K562 (cell line): ENCODE results near the gene PDE4D. TPM values are rescaled to one million over a fixed set of nuclear protein-coding genes. Genes with fewer than 3 reads are reported as not detected.

ENCODE experiments used
- ATAC-seq: fragments of 200-7000 bp; cut with Tn5 transposase; 3 replicates; pipeline ENCODE4 v1.9.1; 2020; ENCODE audit warnings: moderate library complexity
- BruUV-seq: library from RNA; stranded (reverse); fragments of 400-500 nt; replicated peaks from 2 replicates; lab custom pipeline; 2021; lab: Mats Ljungman, UMichigan
- CTCF ChIA-PET: fragments of 300-600 bp; formaldehyde crosslinking; extraction: SDS; loops from one replicate; lab custom pipeline; 2021; ENCODE audit warnings: low intra/inter-chr PET ratio; lab: Yijun Ruan, JAX
- POLR2A ChIA-PET: fragments of 300-600, 350-650 bp; sonication (Branson Sonifier 250); formaldehyde crosslinking; extraction: SDS; loops from one replicate; lab custom pipeline; 2021; ENCODE audit warnings: antibody characterized with exemption, inconsistent platforms; lab: Yijun Ruan, JAX
- DNase-seq, 4 experiments: peaks; one replicate each; pipeline versions ENCODE4 v3.0.0 to v3.0.0-alpha.2; 2011 to 2018; ENCODE audit warnings: low spot score in 3 of 4, mixed read lengths in 3 of 4; ENCODE audit errors: extremely low read depth in 1 of 4
- FAIRE-seq: peaks from 2 replicates; lab custom pipeline; 2011; peaks lifted over from hg19 to GRCh38; lab: Jason Lieb, UNC
- H2AFZ ChIP-seq: 2 replicates; pipeline ENCODE4 v1.6.0; 2011; ENCODE audit warnings: low read depth, low read length, control low read depth, inconsistent platforms
- H3K27ac ChIP-seq: fragments of 200-600 bp; 3 replicates; pipeline ENCODE4 v1.8.0; 2011; ENCODE audit warnings: low read depth, mild to moderate bottlenecking, control low read depth, inconsistent platforms, low read length, moderate library complexity, mixed read lengths; ENCODE audit errors: extremely low read depth
- H3K27me3 ChIP-seq, 2 experiments: fragments of 300-600 bp in 1 of 2; 2 replicates in 1 of 2; 3 replicates in 1 of 2; pipeline versions ENCODE4 v1.6.0 to v1.8.0; 2011; ENCODE audit warnings: inconsistent platforms in 2 of 2, low read length in 2 of 2, mild to moderate bottlenecking in 1 of 2, mixed read lengths in 1 of 2, moderate library complexity in 1 of 2; ENCODE audit not compliant: control insufficient read depth in 2 of 2, insufficient read depth in 2 of 2
- H3K36me3 ChIP-seq: fragments of 300-600 bp; 3 replicates; pipeline ENCODE4 v1.8.0; 2011; ENCODE audit warnings: mild to moderate bottlenecking, low read length, inconsistent platforms; ENCODE audit not compliant: control insufficient read depth, insufficient read depth
- H3K4me1 ChIP-seq, 2 experiments: fragments of 200-600 bp in 1 of 2; replicated peaks in 1 of 2; 2 replicates in 1 of 2; 3 replicates in 1 of 2; pipeline versions ENCODE4 v1.5.1 to v1.8.0; 2011; ENCODE audit warnings: inconsistent platforms in 2 of 2, low read length in 2 of 2, mild to moderate bottlenecking in 1 of 2, mixed read lengths in 1 of 2, moderate library complexity in 1 of 2; ENCODE audit not compliant: control insufficient read depth in 2 of 2, insufficient read depth in 2 of 2
- H3K4me2 ChIP-seq: 2 replicates; pipeline ENCODE4 v1.6.1; 2011; ENCODE audit warnings: low read length, control low read depth, inconsistent platforms, mixed read lengths; ENCODE audit not compliant: insufficient read depth
- H3K4me3 ChIP-seq: fragments of 200-600 bp; sonication (generic), shearing (Covaris generic); 2 replicates; pipeline ENCODE4 v1.5.1; 2016; ENCODE audit warnings: control low read depth, inconsistent platforms
- H3K79me2 ChIP-seq: fragments of 200-600 bp; 3 replicates; pipeline ENCODE4 v1.8.0; 2011; ENCODE audit warnings: low read length, inconsistent platforms; ENCODE audit not compliant: control insufficient read depth, insufficient read depth
- H3K9ac ChIP-seq, 2 experiments: 2 replicates each; pipeline versions ENCODE4 v1.6.0 to v1.6.1; 2011; ENCODE audit warnings: low read depth in 2 of 2, low read length in 2 of 2, control low read depth in 1 of 2, inconsistent platforms in 1 of 2, mild to moderate bottlenecking in 1 of 2, mixed read lengths in 1 of 2; ENCODE audit not compliant: insufficient read depth in 1 of 2
- H3K9me1 ChIP-seq: one replicate; pipeline ENCODE4 v1.6.0; 2011; ENCODE audit warnings: inconsistent platforms, mild to moderate bottlenecking, low read length, moderate library complexity; ENCODE audit not compliant: control insufficient read depth, insufficient read depth
- H3K9me3 ChIP-seq: replicated peaks from 2 replicates; pipeline ENCODE4 v1.5.1; 2011; ENCODE audit warnings: low read depth, low read length, inconsistent platforms; ENCODE audit not compliant: control insufficient read depth, insufficient read depth
- H4K20me1 ChIP-seq: replicated peaks from 2 replicates; pipeline ENCODE4 v1.6.1; 2011; ENCODE audit warnings: low read length, inconsistent platforms, mixed read lengths; ENCODE audit not compliant: control insufficient read depth, insufficient read depth
- EHMT2 ChIP-seq: fragments of 450-650 bp; IDR thresholded peaks from 2 replicates; pipeline ENCODE4 v1.6.1; 2018; ENCODE audit warnings: antibody characterized with exemption
- GABPB2 ChIP-seq: fragments of 250-450 bp; sonication (Bioruptor Pico); conservative IDR thresholded peaks from 2 replicates; pipeline ENCODE4 v1.5.1; 2021; ENCODE audit warnings: mild to moderate bottlenecking
- HLTF ChIP-seq: fragments of 450-650 bp; IDR thresholded peaks from 2 replicates; pipeline ENCODE4 v1.6.1; 2016
- ILF3 ChIP-seq: fragments of 450-650 bp; IDR thresholded peaks from 2 replicates; pipeline ENCODE4 v1.6.1; 2018; ENCODE audit warnings: antibody characterized with exemption, mild to moderate bottlenecking, moderate library complexity, borderline replicate concordance
- NFE2L1 ChIP-seq: fragments of 450-650 bp; IDR thresholded peaks from 2 replicates; pipeline ENCODE4 v1.6.1; 2016; ENCODE audit warnings: missing genetic modification characterization, low read depth, mild to moderate bottlenecking, missing compliant biosample characterization, moderate library complexity, borderline replicate concordance
- TCF3 ChIP-seq: sonication (generic); formaldehyde crosslinking; IDR thresholded peaks from 2 replicates; pipeline ENCODE4 v1.4.0; 2020; ENCODE audit warnings: mild to moderate bottlenecking, missing genetic modification reagents
- ZNF239 ChIP-seq: fragments of 250-450 bp; sonication (Bioruptor Pico); IDR thresholded peaks from 2 replicates; pipeline ENCODE4 v1.4.0; 2020; ENCODE audit warnings: mild to moderate bottlenecking
- ZNF561 ChIP-seq: fragments of 450-650 bp; formaldehyde crosslinking; conservative IDR thresholded peaks from 2 replicates; pipeline ENCODE4 v1.4.0; 2020; ENCODE audit warnings: mild to moderate bottlenecking, moderate library complexity
- ZNF584 ChIP-seq: fragments of 200-800 bp; sonication (Bioruptor generic); IDR thresholded peaks from 2 replicates; pipeline ENCODE4 v1.6.1; 2016; ENCODE audit warnings: low read depth, mild to moderate bottlenecking, missing genetic modification characterization, missing compliant biosample characterization
- WGBS: fragments of 100-300 bp; shearing (Covaris generic); methylation state at CpG from one replicate; pipeline ENCODE4 v1.1.6; 2016; ENCODE audit warnings: low coverage, mixed read lengths; ENCODE audit not compliant: insufficient coverage; ENCODE audit errors: missing lambda C conversion rate; 5-methylcytosine and 5-hydroxymethylcytosine counted together
- in situ Hi-C: fragments of 300-500 bp; cut with MboI; formaldehyde crosslinking; loops from 4 replicates; pipeline ENCODE4 v1.15.0; 2018; ENCODE audit warnings: inconsistent platforms, mixed read lengths
- intact Hi-C: fragments of 100-400 bp; cut with micrococcal nuclease; formaldehyde crosslinking; loops from 2 replicates; pipeline ENCODE4 v1.14.2; 2022
- polyA plus RNA-seq, 8 experiments: library from polyadenylated mRNA; depleted of rRNA in 4 of 8; stranded (reverse) in 5 of 8; unstranded in 3 of 8; fragments of >200 nt; fragmentation: Nextera tagmentation in 2 of 8; fragmentation: Illumina TruSeq in 1 of 8; extraction: Ambion mirVana in 2 of 8; extraction: Trizol in 1 of 8; gene quantifications; 2 replicates each; pipeline versions ENCODE4 v1.2.1 to v1.2.3, GENCODE V29; 2011 to 2014; ENCODE audit warnings: inconsistent platforms in 1 of 8, missing spikeins in 1 of 8
- total RNA-seq, 7 experiments: library from RNA; depleted of rRNA in 6 of 7; stranded (reverse); fragments of >200 nt in 6 of 7; fragmentation: Illumina TruSeq in 2 of 7; extraction: Trizol in 2 of 7; gene quantifications; 2 replicates each; pipeline versions ENCODE4 v1.2.1 to v1.2.3, GENCODE V29; 2011 to 2021; ENCODE audit warnings: low replicate concordance in 1 of 7
- TF ChIP-seq, protein P1 (sequence below): fragments of 250-450 bp; sonication (Bioruptor Pico); IDR thresholded peaks from 2 replicates; pipeline ENCODE4 v1.8.0; 2022; ENCODE audit warnings: moderate library complexity, mild to moderate bottlenecking, inconsistent platforms
- TF ChIP-seq, protein P2 (sequence below): fragments of 250-450 bp; sonication (Bioruptor Pico); IDR thresholded peaks from 2 replicates; pipeline ENCODE4 v1.9.0; 2021; ENCODE audit warnings: mild to moderate bottlenecking, inconsistent platforms
- TF ChIP-seq, protein P3 (sequence below): fragments of 250-450 bp; sonication (Bioruptor Pico); IDR thresholded peaks from 2 replicates; pipeline ENCODE4 v1.4.0; 2020; ENCODE audit warnings: mild to moderate bottlenecking, moderate library complexity

The PDE4D gene
- total and polyA plus RNA-seq, 9 of the 15 experiments (the other 6 are each of a cell fraction or from before 2014, with no cell fraction given): 0.04 to 0.46 (median 0.13) TPM

DNA sequence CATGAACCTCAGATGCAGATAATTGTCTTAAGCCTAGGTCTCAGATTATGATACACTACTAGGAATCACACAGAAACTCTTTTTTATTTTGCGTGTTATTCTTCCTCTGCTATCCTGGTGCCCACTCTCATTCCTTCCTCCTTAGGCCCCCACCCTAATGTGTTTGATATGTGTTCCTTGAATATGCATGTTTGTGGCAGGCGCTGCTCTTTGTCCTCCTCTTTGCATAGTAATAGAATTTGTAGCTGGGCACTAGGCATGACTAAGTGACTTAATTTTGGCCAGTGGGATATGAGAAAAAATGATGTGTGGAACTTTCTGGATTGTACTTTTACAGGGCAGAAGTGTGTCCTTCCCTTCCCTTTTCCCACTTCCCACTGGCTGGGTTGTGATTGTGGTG, 965.6 kb downstream of the PDE4D start:
- Histone ChIP-seq H2AFZ (no peak overlapping the region), H3K36me3 (no peaks in the 10 kb centered on the region), H3K9ac (no peak overlapping the region), H3K4me2 (no peak overlapping the region), H3K27me3 (no peaks in the 10 kb centered on the region), H4K20me1 (no peaks in the 10 kb centered on the region), H3K9me1 (no peaks in the 10 kb centered on the region), H3K27ac (no peak overlapping the region), H3K9me3 (no peaks in the 10 kb centered on the region), H3K4me1 (no peaks in the 10 kb centered on the region), H3K79me2 (no peaks in the 10 kb centered on the region), H3K4me3 (no peak overlapping the region)
- in situ Hi-C loops (no loop called here), intact Hi-C loops (no loop called here)
- BruUV-seq: no TSS peak
- DNase-seq (no peak), FAIRE-seq (no peak), ATAC-seq (no peak)
- POLR2A ChIA-PET: interaction anchor here (0.6 kb wide), 1 partner anchor 200 kb away, joined by 3 read pairs; no protein-coding TSS in a partner anchor
- WGBS: 3% methylated on average over 2 of the region's 2 CpGs
- CTCF ChIA-PET: no interaction called here
- TF ChIP-seq, protein P1, sequence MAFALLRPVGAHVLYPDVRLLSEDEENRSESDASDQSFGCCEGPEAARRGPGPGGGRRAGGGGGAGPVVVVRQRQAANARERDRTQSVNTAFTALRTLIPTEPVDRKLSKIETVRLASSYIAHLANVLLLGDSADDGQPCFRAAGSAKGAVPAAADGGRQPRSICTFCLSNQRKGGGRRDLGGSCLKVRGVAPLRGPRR (CRISPR knock-in tag): no peak
- TF ChIP-seq, protein P2, sequence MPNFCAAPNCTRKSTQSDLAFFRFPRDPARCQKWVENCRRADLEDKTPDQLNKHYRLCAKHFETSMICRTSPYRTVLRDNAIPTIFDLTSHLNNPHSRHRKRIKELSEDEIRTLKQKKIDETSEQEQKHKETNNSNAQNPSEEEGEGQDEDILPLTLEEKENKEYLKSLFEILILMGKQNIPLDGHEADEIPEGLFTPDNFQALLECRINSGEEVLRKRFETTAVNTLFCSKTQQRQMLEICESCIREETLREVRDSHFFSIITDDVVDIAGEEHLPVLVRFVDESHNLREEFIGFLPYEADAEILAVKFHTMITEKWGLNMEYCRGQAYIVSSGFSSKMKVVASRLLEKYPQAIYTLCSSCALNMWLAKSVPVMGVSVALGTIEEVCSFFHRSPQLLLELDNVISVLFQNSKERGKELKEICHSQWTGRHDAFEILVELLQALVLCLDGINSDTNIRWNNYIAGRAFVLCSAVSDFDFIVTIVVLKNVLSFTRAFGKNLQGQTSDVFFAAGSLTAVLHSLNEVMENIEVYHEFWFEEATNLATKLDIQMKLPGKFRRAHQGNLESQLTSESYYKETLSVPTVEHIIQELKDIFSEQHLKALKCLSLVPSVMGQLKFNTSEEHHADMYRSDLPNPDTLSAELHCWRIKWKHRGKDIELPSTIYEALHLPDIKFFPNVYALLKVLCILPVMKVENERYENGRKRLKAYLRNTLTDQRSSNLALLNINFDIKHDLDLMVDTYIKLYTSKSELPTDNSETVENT (CRISPR knock-in tag): no peak
- TF ChIP-seq HLTF (no peak), ZNF584 (CRISPR knock-in tag) (no peak), ZNF561 (CRISPR knock-in tag) (no peak), NFE2L1 (tag) (no peak), ZNF239 (CRISPR knock-in tag) (no peak), GABPB2 (CRISPR knock-in tag) (no peak), EHMT2 (no peak), TCF3 (CRISPR knock-in tag) (no peak), ILF3 (no peak)
- TF ChIP-seq, protein P3, sequence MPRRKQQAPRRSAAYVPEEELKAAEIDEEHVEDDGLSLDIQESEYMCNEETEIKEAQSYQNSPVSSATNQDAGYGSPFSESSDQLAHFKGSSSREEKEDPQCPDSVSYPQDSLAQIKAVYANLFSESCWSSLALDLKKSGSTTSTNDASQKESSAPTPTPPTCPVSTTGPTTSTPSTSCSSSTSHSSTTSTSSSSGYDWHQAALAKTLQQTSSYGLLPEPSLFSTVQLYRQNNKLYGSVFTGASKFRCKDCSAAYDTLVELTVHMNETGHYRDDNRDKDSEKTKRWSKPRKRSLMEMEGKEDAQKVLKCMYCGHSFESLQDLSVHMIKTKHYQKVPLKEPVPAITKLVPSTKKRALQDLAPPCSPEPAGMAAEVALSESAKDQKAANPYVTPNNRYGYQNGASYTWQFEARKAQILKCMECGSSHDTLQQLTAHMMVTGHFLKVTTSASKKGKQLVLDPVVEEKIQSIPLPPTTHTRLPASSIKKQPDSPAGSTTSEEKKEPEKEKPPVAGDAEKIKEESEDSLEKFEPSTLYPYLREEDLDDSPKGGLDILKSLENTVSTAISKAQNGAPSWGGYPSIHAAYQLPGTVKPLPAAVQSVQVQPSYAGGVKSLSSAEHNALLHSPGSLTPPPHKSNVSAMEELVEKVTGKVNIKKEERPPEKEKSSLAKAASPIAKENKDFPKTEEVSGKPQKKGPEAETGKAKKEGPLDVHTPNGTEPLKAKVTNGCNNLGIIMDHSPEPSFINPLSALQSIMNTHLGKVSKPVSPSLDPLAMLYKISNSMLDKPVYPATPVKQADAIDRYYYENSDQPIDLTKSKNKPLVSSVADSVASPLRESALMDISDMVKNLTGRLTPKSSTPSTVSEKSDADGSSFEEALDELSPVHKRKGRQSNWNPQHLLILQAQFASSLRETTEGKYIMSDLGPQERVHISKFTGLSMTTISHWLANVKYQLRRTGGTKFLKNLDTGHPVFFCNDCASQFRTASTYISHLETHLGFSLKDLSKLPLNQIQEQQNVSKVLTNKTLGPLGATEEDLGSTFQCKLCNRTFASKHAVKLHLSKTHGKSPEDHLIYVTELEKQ (CRISPR knock-in tag): no peak
